GM13977 (cell line): ENCODE data around the gene SUCLG2.

ENCODE experiments used
- DNase-seq: peaks from one replicate; pipeline ENCODE4 v3.0.0; 2012; ENCODE audit warnings: low spot score
- CTCF ChIP-seq: IDR thresholded peaks from 2 replicates; pipeline ENCODE4 v1.5.1; 2012; ENCODE audit warnings: mild to moderate bottlenecking, control low read depth; ENCODE audit not compliant: insufficient read depth; ENCODE audit errors: extremely low read depth, missing control alignments
- in situ Hi-C: fragments of 300-500 bp; cut with MboI; formaldehyde crosslinking; loops from one replicate; pipeline ENCODE4 v1.12.0; 2022; ENCODE audit warnings: low sequenced_read_pairs, low pct_unique_long_range_greater_than_20kb, mixed read lengths, inconsistent platforms; ENCODE audit not compliant: unreplicated experiment

SUCLG2 gene

GRCh38 chr3:67361323-67361722, 293.1 kb downstream of the SUCLG2 start:
- DNase-seq = no peak
- in situ Hi-C loops = loop anchor here (25.0 kb wide), 3 partner anchors 249 to 1526 kb away; partner anchors contain the start of gene KBTBD8
- TF ChIP-seq CTCF = no peak

GRCh38 chr3:67357610-67358458, 296.6 kb downstream of the SUCLG2 start:
- TF ChIP-seq CTCF = peak; percentile 64
- in situ Hi-C loops = loop anchor here (25.0 kb wide), 3 partner anchors 246 to 1529 kb away; partner anchors contain the start of gene KBTBD8
- DNase-seq = peak; percentile 24

GRCh38 chr3:67349551-67350174, 304.7 kb downstream of the SUCLG2 start:
- no peak for TF ChIP-seq CTCF
- DNase-seq = peak; percentile 17
- in situ Hi-C loops = loop anchor here (25.0 kb wide), 3 partner anchors 237 to 1538 kb away; partner anchors contain the start of gene KBTBD8

- TF ChIP-seq CTCF = no peak
- in situ Hi-C loops = no loop called here
- DNase-seq = no peak
Observed at GRCh38 chr3:67346081-67346480, 308.3 kb downstream of the SUCLG2 start.

- in situ Hi-C loops = no loop called here
- no peak for TF ChIP-seq CTCF
- no peak for DNase-seq
Observed at GRCh38 chr3:67335813-67336212, 318.6 kb downstream of the SUCLG2 start.

- in situ Hi-C loops = no loop called here
- DNase-seq = no peak
- no peak for TF ChIP-seq CTCF
Observed at GRCh38 chr3:67334588-67334987, 319.8 kb downstream of the SUCLG2 start.
